Panc1 (cell line): ENCODE data around the gene ACADM. TPM values are rescaled to one million over a fixed set of nuclear protein-coding genes. Genes with fewer than 3 reads are reported as not detected.
"Not testable (repeated sequence)": the region's sequence is repeated elsewhere in the genome, so short reads cannot be mapped to it uniquely, and the experiment has no call there.

ENCODE experiments used
- ATAC-seq: fragments of 200-7000 bp; cut with Tn5 transposase; 2 replicates; pipeline ENCODE4 v1.9.1; 2020; ENCODE audit warnings: mild to moderate bottlenecking, moderate library complexity
- BruUV-seq: library from RNA; stranded (reverse); fragments of 400-500 nt; replicated peaks from 2 replicates; lab custom pipeline; 2021; lab: Mats Ljungman, UMichigan
- CTCF ChIA-PET: fragments of 300-600 bp; sonication (Branson Sonifier 250); formaldehyde crosslinking; loops from one replicate; lab custom pipeline; 2022; ENCODE audit warnings: antibody characterized with exemption; lab: Charles Lee
- POLR2A ChIA-PET: fragments of 300-600 bp; sonication (Branson Sonifier 250); formaldehyde crosslinking; loops from one replicate; lab custom pipeline; 2022; ENCODE audit warnings: antibody characterized with exemption; lab: Charles Lee
- DNase-seq: peaks from one replicate; pipeline ENCODE4 v3.0.0-alpha.2; 2010; ENCODE audit warnings: low read depth, low spot score
- H3K27ac ChIP-seq: 2 replicates; pipeline ENCODE4 v1.5.1; 2011; ENCODE audit warnings: mild to moderate bottlenecking, low read length, inconsistent platforms
- H3K27me3 ChIP-seq: fragments of 200-500 bp; sonication (Bioruptor generic); 2 replicates; pipeline ENCODE4 v1.6.0; 2014; ENCODE audit warnings: low read length, inconsistent platforms; ENCODE audit not compliant: control insufficient read depth, insufficient read depth
- H3K36me3 ChIP-seq: fragments of 200-500 bp; sonication (Bioruptor generic); 2 replicates; pipeline ENCODE4 v1.5.1; 2014; ENCODE audit warnings: inconsistent platforms, mild to moderate bottlenecking, low read length, moderate library complexity; ENCODE audit not compliant: control insufficient read depth, insufficient read depth
- H3K4me1 ChIP-seq: 2 replicates; pipeline ENCODE4 v1.5.1; 2011; ENCODE audit warnings: inconsistent platforms, mild to moderate bottlenecking, low read length, moderate library complexity; ENCODE audit not compliant: control insufficient read depth, insufficient read depth
- H3K4me3 ChIP-seq, 2 experiments: 2 replicates each; pipeline ENCODE4 v1.5.1; 2011 to 2012; ENCODE audit warnings: low read depth in 2 of 2, low read length in 2 of 2, mild to moderate bottlenecking in 2 of 2, inconsistent platforms in 1 of 2, moderate library complexity in 1 of 2
- H3K9me3 ChIP-seq: fragments of 200-500 bp; sonication (Bioruptor generic); 2 replicates; pipeline ENCODE4 v1.5.1; 2014; ENCODE audit warnings: low read depth, mild to moderate bottlenecking, inconsistent platforms, low read length, moderate library complexity; ENCODE audit not compliant: control insufficient read depth, insufficient read depth
- POLR2AphosphoS5 ChIP-seq: IDR thresholded peaks from 2 replicates; pipeline ENCODE4 v1.6.1; 2012; ENCODE audit warnings: mild to moderate bottlenecking, low read depth, low read length, moderate library complexity
- SIN3A ChIP-seq: IDR thresholded peaks from 2 replicates; pipeline ENCODE4 v1.6.1; 2012; ENCODE audit warnings: low read depth, mild to moderate bottlenecking, low read length, moderate library complexity, borderline replicate concordance; ENCODE audit not compliant: insufficient read depth
- TCF7L2 ChIP-seq: IDR thresholded peaks from 2 replicates; pipeline ENCODE4 v1.6.1; 2011; ENCODE audit warnings: mild to moderate bottlenecking, low read depth, low read length, inconsistent platforms
- in situ Hi-C: cut with HindIII; loops from 2 replicates; pipeline ENCODE4 v1.10.0; 2016; ENCODE audit warnings: low sequenced_read_pairs, low pct_unique_long_range_greater_than_20kb
- intact Hi-C: fragments of 100-400 bp; cut with micrococcal nuclease; formaldehyde crosslinking; loops from one replicate; pipeline ENCODE4 v1.10.0; 2022; ENCODE audit not compliant: unreplicated experiment
- total RNA-seq: library from RNA; stranded (reverse); gene quantifications from one replicate; pipeline ENCODE4 v1.2.1, GENCODE V29; 2021; ENCODE audit not compliant: unreplicated experiment
- TF ChIP-seq, protein P1 (sequence below), 2 experiments: IDR thresholded peaks; 2 replicates each; pipeline ENCODE4 v1.6.1; 2011 to 2012; ENCODE audit warnings: low read depth in 2 of 2, control low read depth in 1 of 2, low read length in 1 of 2, mild to moderate bottlenecking in 1 of 2, moderate library complexity in 1 of 2; ENCODE audit not compliant: insufficient read depth in 1 of 2
- TF ChIP-seq, protein P2 (sequence below): fragments of 450-650 bp; IDR thresholded peaks from 2 replicates; pipeline ENCODE4 v1.5.1; 2017; ENCODE audit warnings: mild to moderate bottlenecking

The ACADM gene
- total RNA-seq, 1 experiment from 2014 or later = 57.2 TPM

DNA sequence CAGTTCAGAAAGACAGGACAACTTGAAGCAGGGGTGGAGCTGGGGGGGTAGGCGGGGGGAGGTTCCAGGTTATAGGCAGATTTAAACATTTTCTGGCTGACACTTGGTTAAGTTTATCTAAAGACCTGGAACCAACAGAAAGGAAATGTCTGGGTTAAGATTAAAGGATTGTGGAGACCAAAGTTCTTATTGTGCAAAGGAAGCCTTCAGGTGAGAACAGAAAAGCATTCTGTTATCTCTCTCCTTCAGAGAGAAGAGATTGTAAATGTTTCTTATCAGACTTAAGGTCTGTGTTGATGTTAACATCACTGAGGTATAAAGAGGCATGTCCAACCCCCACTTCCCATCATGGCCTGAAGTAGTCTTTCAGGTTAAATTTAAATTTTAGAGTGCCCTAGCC lies 3.7 kb upstream of the ACADM start:
- Histone ChIP-seq H3K36me3 (no peaks in the 10 kb centered on the region; the same call in 1 of the 2 replicates), H3K4me1 (peaks cover 22% of the 10 kb centered on the region), H3K4me3 (no peak overlapping the region), H3K27me3 (no peaks in the 10 kb centered on the region), H3K27ac (no peak overlapping the region), H3K9me3 (no peaks in the 10 kb centered on the region)
- intact Hi-C loops (no loop called here), in situ Hi-C loops (no loop called here)
- TF ChIP-seq, protein P1, sequence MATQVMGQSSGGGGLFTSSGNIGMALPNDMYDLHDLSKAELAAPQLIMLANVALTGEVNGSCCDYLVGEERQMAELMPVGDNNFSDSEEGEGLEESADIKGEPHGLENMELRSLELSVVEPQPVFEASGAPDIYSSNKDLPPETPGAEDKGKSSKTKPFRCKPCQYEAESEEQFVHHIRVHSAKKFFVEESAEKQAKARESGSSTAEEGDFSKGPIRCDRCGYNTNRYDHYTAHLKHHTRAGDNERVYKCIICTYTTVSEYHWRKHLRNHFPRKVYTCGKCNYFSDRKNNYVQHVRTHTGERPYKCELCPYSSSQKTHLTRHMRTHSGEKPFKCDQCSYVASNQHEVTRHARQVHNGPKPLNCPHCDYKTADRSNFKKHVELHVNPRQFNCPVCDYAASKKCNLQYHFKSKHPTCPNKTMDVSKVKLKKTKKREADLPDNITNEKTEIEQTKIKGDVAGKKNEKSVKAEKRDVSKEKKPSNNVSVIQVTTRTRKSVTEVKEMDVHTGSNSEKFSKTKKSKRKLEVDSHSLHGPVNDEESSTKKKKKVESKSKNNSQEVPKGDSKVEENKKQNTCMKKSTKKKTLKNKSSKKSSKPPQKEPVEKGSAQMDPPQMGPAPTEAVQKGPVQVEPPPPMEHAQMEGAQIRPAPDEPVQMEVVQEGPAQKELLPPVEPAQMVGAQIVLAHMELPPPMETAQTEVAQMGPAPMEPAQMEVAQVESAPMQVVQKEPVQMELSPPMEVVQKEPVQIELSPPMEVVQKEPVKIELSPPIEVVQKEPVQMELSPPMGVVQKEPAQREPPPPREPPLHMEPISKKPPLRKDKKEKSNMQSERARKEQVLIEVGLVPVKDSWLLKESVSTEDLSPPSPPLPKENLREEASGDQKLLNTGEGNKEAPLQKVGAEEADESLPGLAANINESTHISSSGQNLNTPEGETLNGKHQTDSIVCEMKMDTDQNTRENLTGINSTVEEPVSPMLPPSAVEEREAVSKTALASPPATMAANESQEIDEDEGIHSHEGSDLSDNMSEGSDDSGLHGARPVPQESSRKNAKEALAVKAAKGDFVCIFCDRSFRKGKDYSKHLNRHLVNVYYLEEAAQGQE (IDR thresholded peaks at IDR 0.05; ENCODE audit: insufficient read depth in 1 of 2, low read depth in 2 of 2, low read length in 1 of 2) = no peak
- DNase-seq = no peak
- ATAC-seq = no peak
- POLR2A ChIA-PET = no interaction called here
- BruUV-seq = no TSS peak
- CTCF ChIA-PET = no interaction called here

DNA sequence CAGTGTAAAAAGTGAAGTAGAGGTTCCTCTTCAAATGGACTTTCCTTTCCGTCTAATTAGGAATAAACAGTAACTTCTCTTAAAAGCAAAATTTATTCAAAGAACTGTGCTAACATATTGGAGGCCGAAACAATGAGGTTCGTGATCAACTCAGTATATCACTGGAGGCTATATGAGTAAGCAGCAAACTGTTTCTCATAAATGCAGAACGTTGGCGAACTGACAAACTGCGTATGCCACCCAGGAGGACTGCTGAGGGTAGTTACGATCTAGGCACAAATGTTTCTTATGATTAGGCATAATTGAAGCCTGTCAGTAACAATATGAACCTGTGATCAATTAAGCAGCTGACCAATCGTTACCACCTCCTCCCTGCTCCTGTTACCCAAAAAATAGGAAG lies 2.3 kb upstream of the ACADM start:
- peak overlapping the region; percentile 99 for H3K27ac ChIP-seq
- in situ Hi-C loops, H3K4me3 ChIP-seq, H3K36me3 ChIP-seq, POLR2A ChIA-PET, H3K27me3 ChIP-seq, BruUV-seq, intact Hi-C loops, H3K9me3 ChIP-seq, ATAC-seq, DNase-seq, CTCF ChIA-PET: not testable (repeated sequence)
- H3K4me1 ChIP-seq = peaks cover 22% of the 10 kb centered on the region
- peak; percentile 26; the same call in 1 of the 2 replicates for TF ChIP-seq POLR2AphosphoS5

DNA sequence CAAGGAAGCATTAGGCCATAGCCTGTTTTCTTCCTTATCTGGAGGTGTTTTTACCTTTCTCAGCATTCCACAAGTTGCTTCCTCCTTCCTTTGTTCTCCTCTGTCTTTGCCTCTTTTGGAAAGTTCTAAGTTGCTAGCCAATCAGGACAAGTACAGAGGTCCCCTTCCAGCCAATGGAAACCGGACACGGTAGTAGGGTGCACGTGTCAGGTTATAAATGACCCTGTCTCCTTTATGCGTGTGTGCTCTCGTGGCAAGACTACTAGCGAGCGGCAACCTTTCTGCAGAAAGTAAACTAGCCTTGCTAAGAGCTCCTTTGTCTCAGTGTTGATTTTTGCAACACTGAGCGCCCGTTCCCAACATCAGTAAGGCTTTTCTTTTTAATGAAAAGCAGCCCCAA lies 1.5 kb upstream of the ACADM start:
- no TSS peak for BruUV-seq
- ChIA-PET CTCF (interaction anchor here (0.5 kb wide), 1 partner anchor 107 kb away, joined by 9 read pairs; no protein-coding TSS in a partner anchor), POLR2A (no interaction called here)
- TF ChIP-seq, protein P1 (IDR thresholded peaks at IDR 0.05; ENCODE audit: insufficient read depth in 1 of 2, low read depth in 2 of 2, low read length in 1 of 2) = no peak
- TF ChIP-seq POLR2AphosphoS5 (no peak), SIN3A (no peak), TCF7L2 (no peak)
- TF ChIP-seq, protein P2, sequence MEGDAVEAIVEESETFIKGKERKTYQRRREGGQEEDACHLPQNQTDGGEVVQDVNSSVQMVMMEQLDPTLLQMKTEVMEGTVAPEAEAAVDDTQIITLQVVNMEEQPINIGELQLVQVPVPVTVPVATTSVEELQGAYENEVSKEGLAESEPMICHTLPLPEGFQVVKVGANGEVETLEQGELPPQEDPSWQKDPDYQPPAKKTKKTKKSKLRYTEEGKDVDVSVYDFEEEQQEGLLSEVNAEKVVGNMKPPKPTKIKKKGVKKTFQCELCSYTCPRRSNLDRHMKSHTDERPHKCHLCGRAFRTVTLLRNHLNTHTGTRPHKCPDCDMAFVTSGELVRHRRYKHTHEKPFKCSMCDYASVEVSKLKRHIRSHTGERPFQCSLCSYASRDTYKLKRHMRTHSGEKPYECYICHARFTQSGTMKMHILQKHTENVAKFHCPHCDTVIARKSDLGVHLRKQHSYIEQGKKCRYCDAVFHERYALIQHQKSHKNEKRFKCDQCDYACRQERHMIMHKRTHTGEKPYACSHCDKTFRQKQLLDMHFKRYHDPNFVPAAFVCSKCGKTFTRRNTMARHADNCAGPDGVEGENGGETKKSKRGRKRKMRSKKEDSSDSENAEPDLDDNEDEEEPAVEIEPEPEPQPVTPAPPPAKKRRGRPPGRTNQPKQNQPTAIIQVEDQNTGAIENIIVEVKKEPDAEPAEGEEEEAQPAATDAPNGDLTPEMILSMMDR = no peak
- no peak for ATAC-seq
- no peak for DNase-seq
- no peaks in the 10 kb centered on the region for H3K27me3 ChIP-seq
- peak overlapping the region; percentile 99 for H3K27ac ChIP-seq
- H3K9me3 ChIP-seq = no peaks in the 10 kb centered on the region
- intact Hi-C loops (no loop called here), in situ Hi-C loops (no loop called here)
- H3K4me1 ChIP-seq = peaks cover 22% of the 10 kb centered on the region
- H3K36me3 ChIP-seq = no peaks in the 10 kb centered on the region; the same call in 1 of the 2 replicates
- H3K4me3 ChIP-seq = no peak overlapping the region
